NCI-H524 (cell line): Measurements from ENCODE around the gene RBPJL.
A peak's percentile ranks its signal among the peaks of the same experiment; 100 is the strongest.

ENCODE experiments used
- DNase-seq, 2 experiments: peaks; one replicate each; lab custom pipeline; 2025; lab: John Stamatoyannopoulos, UW

RBPJL gene

DNA sequence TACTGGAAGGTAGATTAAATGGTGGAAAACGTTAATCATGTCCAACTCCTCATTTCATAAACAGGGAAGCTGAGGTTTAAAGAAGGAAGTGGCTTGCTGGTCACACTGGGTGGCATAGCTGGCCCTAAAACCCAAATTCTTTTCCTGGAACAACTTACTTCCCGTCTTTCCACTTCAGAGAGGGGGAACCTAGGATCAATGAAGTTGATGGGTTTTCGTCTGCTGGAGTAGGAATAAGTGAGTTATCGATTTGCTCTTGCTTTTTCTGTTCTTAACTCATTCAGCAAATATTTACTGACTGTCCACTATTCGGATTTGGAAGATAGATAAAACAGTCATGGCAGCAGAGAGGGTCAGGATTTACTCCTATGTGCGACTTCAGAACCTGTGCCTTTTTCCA is 55.2 kb downstream of the RBPJL start:
- DNase-seq: no peak

DNA sequence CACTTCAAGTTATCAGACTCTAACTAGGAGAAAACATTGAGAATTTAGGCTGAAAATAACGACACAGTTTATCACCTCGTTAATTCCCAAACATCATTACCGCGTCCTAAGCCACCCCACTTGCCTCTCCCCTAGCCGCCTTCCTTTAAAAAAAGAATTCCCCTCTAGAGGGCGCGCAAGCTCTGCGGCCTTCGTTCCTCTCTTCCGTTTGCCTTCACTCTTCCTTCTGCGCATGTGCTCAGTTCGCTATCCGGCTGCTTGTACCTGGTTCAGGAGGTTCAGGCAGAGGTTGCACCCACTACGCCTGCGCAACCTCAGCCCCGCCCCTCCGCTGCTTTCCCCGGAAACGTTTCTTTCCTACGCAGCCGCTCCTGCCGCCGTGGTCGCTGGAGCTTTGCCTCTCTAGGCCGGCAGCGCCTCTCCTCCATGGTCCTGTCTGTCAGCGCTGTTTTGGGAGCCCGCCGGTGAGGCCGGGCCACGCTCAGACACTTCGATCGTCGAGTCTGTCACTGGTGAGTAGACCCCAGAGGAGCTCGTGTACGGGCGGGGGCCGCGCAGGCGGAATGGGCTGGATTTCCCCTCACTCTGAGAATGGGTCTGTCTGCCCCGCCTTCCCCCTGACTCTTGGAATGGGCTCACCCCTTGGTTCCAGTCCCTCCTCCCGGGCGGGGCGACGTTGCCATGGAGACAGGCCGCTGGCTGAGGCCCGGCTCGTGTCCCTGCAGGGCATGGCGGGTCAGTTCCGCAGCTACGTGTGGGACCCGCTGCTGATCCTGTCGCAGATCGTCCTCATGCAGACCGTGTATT is 56.4 kb downstream of the RBPJL start, which contains the start of gene SYS1:
Gene SYS1 (plus strand): TSS at position 353 of the 807 bp plus-strand sequence. CDS start 376 bp downstream, at position 729.
- DNase-seq: peak; percentile 98

DNA sequence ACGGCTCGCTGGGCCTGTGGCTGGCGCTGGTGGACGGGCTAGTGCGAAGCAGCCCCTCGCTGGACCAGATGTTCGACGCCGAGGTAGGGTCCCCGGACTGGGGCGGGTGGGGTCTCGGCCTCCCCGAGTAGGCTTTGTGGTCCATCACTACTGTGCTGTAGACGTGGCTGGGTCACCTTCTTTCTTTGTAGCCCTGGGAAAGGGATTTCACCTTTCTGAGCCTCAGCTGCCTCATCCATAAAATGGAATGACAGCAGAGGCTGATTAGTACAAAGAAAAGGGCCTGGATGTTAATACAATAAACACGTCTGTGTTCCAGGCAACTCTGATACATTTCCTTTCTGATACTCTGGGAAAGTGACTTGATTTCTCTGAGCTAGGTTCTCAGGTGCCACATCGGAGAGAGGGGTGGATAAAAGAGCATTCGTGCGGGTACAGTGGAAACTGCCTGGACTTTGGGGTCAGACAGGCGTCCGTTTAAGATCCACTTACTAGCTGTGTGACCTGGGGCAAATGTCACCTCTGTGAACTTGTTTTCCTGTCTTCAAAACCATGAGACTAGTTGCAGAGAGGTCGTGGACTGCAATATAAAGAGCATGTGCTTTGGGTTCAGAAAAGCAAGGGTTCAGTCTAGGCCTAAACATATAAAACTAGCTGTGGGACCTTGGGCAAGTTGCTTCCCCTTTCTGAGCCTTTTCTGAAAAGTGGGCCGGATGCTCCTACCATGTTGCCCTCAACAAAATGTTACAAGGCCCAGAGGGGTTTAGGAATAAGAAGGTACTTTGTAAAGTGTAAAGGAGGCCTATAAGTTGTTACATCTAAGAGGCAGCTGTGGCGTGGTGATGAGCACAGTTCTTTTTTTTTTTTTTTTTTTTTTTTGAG is 57.2 kb downstream of the RBPJL start:
- no peak for DNase-seq

DNA sequence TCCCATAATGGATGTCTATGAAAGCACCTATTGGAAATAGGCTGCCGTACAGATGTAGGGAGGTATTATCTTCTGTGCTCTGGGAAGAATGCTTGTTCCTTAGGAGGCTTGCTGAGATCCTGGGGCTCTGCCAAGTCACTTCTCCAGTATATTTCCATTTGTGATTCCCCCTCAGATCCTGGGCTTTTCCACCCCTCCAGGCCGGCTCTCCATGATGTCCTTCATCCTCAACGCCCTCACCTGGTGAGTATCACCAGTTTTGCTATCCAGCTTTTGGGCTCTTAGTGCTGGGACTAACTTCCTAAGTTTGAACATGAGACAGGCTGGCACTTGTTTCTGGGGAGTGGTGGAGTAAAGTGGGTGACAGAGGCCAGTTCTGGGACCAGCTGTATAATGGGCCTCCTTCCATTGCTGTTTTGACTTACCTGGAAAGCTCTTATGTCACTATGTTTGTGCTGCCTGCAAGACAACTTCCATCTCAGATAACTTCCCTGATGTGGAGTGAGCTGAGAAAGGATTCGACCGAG is 58.9 kb downstream of the RBPJL start:
- no peak for DNase-seq

DNA sequence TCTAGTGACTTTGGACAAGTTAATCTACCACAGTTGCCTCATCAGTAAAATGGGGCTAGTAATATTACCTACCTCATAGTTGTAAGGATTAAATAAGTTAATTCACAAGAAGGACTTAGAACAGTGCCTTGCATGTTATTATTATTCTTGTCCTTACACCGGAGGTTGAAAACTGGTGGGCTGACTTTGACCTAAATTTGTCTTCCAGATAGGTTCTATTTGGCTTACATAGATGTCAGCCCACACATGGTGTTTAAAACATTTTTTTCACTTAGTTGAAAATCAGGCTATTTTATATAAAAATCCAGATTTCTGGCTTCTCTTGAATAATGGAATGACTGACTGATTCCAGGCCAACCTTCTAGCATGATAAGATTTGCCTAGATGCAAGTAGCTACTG is 59.6 kb downstream of the RBPJL start:
- no peak for DNase-seq

DNA sequence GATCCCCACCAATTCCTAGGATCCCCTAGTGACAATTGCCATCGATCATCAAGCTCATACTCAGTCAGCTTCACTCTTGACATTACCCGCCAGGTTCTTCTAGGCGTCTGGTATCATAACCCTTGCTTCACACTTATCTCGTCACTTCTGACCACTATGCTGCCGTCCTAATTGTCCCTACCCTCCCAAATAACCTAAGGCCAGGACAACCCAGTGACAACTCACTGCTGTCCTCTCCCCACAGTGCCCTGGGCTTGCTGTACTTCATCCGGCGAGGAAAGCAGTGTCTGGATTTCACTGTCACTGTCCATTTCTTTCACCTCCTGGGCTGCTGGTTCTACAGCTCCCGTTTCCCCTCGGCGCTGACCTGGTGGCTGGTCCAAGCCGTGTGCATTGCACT is 60.0 kb downstream of the RBPJL start:
- no peak for DNase-seq

DNA sequence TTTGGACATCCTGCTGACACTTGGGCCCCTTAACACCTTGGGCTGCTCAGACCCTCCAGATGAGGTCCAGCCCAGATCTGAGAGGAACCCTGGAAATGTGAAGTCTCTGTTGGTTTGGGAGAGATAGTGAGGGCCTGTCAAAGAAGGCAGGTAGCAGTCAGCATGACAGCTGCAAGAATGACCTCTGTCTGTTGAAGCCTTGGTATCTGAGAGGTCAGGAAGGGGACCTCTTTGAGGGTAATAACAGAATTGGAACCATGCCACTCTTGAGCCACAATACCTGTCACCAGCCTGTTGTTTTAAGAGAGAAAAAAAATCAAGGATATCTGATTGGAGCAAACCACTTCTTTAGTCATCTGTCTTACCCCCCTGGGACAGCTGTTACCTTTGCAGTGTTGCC is 60.5 kb downstream of the RBPJL start:
- no peak for DNase-seq
